OCI-M1 (cell line): ENCODE measurements around the gene SIAE.

Experiments
- DNase-seq: peaks from one replicate; lab custom pipeline; 2025; lab: John Stamatoyannopoulos, UW

SIAE gene, protein sequence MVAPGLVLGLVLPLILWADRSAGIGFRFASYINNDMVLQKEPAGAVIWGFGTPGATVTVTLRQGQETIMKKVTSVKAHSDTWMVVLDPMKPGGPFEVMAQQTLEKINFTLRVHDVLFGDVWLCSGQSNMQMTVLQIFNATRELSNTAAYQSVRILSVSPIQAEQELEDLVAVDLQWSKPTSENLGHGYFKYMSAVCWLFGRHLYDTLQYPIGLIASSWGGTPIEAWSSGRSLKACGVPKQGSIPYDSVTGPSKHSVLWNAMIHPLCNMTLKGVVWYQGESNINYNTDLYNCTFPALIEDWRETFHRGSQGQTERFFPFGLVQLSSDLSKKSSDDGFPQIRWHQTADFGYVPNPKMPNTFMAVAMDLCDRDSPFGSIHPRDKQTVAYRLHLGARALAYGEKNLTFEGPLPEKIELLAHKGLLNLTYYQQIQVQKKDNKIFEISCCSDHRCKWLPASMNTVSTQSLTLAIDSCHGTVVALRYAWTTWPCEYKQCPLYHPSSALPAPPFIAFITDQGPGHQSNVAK

DNA sequence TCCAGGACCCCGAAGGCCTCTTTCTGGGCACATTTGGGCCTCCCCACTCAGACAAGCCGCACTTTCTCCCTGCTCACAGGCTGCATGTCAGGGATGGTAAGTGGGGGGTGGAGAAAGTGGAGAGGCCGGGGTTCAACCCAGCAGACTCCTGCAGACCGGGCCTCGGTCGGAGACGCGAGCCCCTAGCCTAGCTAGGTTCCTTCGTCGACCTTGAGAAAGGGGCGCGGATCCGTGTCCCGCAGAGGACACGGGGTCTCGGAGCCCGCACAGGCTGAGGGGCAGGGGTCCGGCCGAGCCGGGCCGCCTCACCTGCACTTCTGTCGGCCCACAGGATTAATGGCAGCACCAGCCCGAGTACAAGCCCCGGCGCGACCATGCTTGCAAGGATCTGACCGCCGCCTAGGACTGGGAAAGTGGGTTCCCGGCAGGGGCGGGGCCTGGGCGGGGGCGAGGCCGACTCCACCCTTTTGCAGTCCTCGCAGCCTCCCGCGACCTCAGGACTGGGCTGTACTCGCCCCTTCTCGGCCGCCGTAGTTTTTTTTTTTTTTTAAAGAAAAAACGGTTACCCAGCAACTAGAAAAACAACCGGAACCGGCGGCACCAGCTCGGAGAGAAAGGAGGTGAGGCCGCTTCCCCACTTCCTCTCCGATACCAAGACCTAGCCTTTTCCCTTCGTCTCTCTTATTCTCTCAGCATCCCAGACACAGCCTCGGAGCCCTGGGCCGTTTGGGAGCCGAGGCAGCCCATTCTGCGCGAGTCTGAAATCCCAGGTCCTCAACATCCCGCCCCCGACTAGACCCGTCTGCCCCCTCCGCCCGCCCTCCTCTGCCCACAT, at the start of gene SIAE, which contains the start of gene SPA17:
Gene SIAE (minus strand): TSS at position 407 of the 835 bp plus-strand sequence. CDS start 31 bp downstream, at position 376.
Gene SPA17 (plus strand): TSS at position 572 of the 835 bp plus-strand sequence. CDS start 1,361 bp downstream, outside the sequence.
- peak; percentile 99 for DNase-seq

DNA sequence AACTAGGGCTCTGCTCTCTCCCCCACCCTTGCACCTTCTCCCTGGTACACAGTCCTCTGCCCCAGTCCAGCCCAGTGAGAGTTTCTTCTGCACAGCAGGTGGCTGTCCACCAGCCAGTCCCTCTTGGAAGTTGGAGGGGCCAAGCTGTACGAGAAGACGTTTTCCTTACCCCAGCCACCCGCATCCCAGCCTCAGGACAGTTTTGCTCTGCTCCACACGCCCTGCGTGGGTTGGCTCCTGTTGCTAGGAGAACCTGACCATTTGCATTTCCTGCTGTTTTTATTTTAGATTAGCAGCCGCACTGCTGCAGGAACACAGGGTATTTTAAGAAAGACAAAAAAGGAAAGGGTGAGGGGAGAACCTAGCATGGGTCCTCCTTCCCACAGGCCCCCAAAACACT, 48.6 kb upstream of the SIAE start:
- DNase-seq, result no peak

DNA sequence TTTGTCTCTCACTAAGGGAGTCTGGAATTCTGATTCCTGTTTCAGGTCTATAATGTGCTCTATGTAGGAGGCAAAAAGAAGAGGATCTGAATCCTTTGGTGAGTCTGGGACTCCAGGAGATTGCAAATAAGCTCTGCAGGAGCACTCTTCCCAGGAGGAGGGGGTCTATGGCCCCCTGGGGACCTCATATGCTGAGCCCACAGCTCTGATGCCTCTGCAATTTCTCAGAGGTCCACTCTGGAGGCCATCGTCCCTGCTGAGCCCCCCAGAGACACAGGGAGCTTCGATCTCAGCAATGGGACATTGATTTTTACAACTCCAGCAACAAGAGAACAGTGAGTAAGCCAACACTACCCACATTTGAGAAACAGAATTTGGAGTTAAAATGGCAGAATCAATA, 46.0 kb upstream of the SIAE start:
- DNase-seq, result no peak

DNA sequence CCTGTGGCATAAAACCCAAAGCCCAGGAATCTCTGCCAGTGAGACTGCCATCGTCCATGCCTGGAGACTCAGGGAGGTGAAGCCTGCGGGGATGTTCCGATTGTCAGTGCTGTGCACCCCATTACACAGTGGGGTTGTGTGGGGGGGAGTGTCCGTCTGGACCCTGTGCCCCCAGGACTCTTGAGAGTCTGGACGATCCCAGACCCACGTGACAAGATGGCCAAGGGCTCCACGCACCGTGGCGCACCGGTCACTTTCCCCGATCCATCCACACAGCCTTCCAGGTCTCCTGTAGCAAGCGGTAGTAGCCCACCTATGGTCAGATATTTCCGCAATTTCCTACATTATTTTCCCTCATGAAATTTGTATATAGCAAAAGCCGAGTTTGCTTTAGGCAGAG, 45.3 kb upstream of the SIAE start:
- DNase-seq, result no peak

DNA sequence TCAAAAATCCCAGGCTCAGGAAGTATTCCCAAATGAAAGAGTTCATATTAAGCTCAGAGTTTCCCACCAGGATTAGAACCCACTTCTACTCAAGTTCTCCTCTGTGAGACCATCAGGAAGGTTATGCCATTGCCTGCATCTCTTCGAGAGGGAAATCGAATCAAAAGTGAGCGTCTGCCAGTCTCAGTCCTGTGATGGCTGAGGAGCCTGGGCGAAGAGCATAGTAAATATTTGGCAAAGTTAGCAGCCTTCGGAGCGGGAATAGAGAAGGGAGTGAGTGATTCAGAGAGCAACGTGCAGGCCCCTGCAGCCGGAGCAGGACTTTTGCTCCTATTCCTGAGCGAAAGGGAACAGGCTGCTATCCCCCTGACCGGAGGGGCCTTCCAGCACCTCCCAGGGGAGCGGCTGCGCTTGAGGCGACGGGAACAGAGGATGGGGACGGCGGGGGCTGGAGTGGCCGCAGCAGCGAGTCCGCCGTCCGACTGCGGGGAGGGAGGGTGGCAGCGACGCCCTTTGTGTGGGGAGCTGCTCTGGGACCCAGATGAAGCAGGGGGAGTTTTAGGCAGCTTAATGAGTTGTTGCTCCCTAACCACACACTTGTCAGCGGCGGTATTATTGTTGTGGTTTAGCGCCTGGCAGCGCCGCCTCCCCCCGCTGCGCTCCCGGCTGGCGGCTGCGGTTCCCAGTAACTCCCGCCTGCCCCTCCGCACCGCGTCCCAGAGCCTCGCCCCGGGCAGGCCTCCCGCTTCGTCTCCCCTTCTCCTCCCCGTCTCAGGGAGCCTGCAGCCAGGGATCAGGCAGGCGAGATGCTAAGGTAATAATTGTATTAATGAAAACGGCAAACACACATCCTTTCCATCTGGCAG, 44.5 kb upstream of the SIAE start:
- peak; percentile 37 for DNase-seq

DNA sequence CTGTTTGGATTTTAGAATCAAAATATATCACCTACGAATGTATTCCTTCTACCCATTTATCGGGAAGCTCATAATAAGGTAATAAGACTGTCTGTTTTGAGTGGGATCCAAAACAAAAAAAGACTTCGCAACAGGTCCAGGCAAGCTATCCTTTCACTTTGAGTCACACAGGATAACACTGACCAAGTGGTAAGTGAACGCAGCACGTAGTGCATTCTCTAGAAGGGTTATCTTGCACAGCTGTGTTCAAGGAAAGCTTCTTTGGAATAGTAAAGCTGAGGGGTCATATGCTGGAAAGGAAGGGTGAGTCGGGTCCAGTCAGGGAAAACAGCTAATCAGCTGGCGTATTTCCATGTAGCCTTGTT, 43.9 kb upstream of the SIAE start:
- no peak for DNase-seq

DNA sequence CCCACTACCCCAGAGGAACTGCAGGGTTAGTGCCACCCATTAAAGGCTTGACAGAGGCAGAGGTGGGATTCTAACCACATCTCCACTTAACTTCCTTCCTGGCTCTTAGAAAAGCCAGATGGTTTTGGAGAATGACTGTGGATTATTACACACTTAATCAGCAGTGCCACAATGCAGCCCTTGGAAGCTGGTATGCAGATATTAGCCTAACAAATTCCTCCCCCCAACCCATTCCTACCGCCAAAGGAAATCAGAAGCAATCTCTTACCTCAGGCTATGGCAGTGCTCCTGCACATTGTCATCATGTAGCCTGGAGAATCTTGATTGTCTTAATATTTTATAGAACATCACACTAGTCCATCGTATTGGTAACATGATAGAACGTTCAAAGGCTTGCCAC, 43.1 kb upstream of the SIAE start:
- DNase-seq, result no peak

DNA sequence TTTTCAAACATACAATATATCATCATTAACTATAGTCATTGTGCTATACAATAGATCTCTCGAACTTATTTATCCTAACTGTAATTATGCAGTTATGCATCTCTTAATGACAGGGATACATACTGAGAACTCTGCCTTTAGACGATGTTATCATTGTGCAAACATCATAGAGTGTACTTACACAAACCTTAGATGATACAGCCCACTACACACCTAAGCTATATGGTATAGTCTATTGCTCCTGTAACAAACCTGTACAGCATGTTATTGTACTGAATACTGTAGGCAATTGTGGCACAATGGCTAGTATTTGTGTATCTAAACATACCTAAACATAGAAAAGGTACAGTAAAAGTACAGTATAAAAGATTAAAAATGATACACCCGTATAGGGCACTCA, 38.9 kb upstream of the SIAE start:
- DNase-seq, result no peak

DNA sequence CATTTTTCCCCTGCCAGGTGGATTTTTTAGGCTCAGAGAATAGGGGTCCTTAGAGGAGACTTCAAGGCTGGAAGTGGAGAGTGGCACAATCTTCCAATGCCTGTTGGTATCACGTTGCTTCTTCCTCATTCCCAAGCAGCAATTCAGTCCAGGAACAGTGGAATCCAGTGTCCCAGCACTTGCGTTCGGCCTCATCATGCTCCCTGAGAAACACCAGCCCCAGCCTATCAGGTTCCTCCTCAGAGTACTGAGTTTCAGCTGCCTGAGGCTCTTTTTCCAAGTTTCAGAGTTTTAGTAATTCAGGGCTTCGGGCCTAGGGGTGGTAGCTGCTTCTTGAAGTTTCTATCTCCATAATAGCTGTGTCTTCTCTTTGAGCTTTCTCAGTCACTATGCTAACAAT, 34.3 kb upstream of the SIAE start:
- peak; percentile 37 for DNase-seq

DNA sequence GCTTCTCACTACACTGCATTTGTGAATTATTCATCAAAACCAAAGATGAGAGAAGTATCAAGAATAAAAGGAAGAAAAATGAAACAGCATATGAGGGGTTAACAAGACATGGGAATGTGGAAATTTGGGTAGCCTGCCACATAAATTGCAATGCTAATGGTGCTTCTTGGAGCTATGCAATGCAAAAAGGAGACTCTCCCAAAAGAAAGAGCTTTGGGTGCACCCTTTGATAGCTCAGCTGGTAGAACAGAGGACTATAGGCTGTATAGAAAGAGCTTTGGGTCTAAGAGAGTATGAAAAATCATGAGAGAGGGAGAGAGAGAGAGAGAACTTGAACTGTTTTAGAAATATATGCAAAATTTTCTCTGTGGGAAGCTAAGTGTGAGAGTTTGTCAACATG, 26.5 kb upstream of the SIAE start:
- DNase-seq, result no peak

DNA sequence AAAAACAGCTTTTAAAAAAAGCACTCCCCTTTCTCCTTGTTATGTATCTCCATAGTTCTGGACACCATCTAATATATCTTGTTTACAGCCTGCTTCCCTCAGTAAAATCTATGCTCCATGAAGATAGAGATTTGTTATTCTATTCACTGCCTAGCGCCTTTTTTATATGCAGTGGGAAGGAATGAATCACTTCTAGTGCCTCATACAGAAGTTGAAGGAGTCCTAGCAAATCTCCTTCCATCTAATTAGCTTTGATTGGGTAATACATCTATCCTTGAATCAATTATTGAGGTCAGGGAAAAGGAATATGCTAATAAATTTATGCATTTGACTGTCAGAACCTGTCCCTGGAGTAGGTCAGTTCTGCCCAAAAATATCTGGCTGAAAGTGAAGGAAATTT, 26.0 kb upstream of the SIAE start:
- DNase-seq, result no peak

DNA sequence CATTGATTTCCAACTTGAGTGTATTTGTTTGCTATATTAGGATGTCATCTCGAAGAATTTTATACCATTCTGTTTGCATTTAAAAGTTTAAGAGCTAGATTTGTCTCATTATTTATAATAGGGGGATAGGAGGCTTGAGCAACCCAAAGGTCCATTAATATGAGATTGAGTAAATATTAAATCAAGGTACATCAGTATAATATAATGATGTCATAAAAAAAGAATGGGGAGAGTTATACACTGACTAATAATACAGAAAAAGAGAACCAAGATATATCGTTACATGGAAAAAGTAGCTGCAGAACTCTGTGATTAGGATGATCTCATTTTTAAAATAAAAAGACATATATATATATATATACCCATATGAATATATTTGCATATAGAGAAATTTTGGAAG, 19.6 kb upstream of the SIAE start:
- no peak for DNase-seq

DNA sequence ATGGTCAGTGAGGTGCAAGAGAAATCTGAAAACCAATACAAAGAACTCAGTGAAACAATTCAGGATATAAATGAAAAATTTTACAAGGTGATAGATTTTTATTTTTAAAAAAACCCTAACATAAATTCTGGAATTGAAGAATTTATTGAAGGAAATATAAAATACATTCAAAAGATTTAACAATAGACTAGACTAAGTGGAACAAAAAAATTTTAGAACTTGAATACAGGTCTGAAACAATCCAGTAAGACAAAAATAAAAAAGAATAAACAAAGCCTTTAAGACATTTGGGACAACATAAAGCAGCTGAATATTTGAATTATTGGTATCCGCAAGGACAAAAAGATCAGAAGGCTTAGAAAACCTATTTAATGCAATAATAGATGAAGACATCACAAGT, 8.9 kb upstream of the SIAE start:
- DNase-seq, result no peak

DNA sequence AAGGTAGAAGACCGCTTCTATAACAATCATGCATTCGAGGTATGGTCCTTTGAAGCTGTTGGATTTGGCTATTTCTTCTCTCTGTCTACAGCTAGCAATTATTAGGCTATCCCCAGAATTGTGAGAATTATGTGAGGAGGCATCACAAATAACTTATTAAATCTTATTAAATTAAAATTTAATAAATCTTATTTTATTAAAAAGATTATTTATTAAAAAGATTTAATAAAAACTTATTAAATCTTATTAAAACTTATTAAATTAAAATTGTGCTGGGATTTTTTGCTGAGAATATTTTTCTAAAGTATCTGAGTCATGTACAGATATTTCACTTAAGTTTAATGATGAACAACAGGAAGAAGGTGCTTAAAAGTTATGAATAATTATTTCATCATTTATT, 7.9 kb upstream of the SIAE start:
- no peak for DNase-seq

DNA sequence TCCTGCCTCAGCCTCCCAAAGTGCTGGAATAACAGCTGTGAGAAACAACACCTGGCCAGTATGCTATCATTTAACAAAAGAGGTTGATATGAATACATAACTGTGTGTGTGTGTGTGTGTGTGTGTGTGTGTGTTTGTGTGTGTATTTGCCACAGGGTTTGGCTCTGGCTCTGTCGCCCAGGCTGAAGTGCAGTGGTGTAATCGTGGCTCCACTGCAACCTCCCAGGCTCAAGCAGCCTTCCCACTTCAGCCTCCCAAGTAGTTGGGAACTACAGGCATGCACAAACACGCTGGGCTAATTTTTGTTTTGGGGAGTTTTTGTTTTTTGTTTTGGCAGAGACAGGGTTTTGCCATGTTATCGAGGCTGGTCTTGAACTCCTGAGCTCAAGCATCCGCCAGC, 4.9 kb upstream of the SIAE start:
- DNase-seq, result no peak

DNA sequence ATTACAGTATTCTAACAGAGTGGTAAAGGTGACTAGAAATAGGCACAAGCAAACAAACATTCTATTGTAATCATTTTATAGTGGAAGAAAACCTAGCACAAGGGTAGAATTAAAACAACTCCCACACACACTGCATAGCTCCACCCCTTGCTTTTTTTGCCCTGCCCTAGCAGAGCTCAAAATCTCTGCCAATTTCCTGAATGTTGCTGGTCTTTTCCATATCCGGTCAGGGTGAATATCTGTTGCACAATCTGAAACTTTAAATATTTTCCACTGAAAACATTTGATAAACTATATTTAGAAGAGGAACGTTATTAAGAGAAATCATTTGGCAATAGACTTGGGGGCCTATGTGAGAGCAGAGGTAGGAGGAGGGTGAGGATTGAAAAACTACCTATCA, 2.8 kb upstream of the SIAE start:
- peak; percentile 38 for DNase-seq

DNA sequence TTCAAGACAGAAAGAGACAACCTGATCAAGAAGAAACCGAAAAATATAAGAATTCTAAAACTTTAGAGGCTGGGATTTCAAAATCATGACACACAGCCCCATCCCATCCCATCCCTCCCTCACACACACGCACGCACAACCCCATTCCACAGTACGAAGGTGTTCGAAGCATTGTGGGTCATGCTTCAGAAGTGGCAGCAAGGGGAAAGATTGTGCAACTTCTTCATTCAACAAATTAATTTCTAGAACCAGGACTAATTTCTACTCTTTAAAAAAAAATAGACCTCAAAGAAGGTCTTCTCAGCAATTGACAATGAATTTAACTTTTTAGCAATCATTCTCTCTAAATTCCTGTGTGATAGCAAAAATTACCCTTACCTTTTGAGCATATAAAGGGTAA, 1.0 kb upstream of the SIAE start:
- no peak for DNase-seq

DNA sequence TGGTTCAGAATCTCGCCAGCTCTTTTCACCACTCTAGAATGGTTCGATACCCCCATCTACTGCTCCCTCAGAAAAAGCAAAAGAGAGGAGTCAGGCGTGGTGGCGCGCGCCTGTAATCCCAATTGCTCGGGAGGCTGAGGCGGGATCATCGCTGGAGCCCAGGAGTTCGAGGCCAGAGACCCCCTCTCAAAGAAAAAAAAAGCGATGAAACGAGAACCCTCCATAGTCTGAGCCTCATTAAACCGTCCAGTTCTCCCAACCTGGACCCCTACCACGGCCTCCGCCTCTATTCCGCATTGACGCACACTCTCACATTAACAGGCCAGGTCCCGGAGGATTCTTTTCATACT, 604 bp upstream of the SIAE start:
- DNase-seq, result no peak

DNA sequence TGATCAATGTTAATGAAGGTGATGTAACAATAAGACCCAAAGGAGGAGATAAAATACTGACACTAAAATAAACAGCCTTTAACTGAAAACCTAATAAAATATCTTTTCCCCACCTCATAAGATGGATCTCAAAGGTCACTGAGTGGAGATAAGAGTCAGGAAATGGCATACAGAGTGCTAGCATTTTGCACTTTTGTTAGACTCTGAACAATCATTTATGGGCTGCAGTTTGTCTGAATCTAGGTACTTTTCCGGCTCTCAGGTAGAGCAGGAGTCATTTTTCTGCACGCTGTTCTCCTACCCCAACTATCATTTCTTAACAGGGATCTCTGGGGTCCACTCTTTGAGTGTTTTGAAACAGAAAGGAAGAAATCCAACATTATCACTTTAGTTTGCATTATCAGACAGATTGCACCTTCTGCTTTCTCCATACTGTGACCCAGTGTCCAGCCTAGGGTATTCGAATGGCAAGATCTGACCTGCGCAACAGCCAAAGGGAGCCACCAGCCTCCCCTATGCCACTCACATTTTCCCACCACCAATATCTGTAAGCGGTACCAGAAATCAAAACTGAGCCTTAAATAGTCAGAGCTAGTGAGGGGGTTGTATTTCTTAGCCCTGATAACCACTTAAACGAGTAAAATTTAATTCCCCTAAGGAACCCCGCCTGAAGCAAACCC, 863 bp downstream of the SIAE start:
- peak; percentile 74 for DNase-seq

DNA sequence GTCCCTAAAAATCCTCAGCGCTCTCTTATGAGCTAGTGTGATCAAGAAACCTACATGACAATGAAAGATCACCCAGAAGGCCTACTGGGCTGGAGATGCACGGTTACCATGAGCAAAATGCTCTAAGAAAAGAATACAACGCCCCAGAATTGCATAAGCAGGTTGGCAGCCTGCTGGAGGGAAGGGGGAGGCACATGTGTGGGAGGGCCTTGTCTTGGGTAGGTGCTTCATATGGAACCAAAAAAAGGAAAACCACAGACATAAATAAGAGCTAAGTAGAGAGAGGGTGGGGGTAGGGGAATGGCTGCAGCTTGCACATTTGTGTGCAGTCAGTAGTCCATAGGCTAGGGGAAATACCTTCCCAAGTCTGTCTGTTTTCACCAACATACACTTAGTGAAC, 2.8 kb downstream of the SIAE start:
- peak; percentile 94 for DNase-seq

DNA sequence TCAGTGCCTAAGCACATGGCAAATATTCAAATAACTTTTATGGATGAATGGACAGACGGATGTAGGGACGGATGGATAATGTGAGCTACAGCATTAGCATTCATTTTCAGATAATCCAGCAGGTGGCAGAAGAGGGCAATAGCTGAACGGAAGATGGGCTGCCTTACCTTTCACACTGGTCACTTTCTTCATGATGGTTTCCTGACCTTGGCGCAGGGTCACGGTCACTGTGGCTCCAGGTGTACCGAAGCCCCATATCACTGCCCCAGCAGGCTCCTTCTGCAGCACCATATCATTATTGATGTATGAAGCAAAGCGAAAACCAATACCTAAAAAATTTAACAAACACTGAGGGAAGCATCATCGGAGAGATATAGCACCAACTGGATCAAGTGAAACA, 4.3 kb downstream of the SIAE start:
- DNase-seq, result peak; percentile 82

DNA sequence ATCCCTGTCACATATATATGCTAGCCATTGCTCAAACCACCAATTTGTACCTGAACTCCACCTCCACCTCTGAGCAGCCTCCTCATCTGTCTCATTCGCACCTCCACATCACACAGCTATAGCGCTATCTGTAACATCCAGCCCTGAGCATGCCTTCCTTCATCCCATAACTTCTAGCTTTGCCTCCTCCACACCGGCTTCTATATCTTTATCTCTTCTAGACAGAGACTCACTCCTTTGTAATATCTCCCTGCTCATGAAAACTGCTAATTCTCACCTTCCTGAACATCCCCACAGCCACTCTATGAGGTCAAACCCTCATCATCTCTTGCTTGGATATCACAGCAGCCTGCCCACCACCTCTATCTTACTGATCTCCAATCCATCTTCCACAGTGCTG, 5.9 kb downstream of the SIAE start:
- peak; percentile 32 for DNase-seq
